GM20431 (cell line): ENCODE results near the gene UBR3.

Experiments
- in situ Hi-C: fragments of 300-500 bp; cut with MseI, MboI; formaldehyde crosslinking; loops from one replicate; pipeline ENCODE4 v1.15.0; 2020; ENCODE audit warnings: low sequenced_read_pairs; ENCODE audit not compliant: unreplicated experiment

UBR3 gene

GRCh38 chr2:170029551-170029950, 202.3 kb downstream of the UBR3 start:
- in situ Hi-C loops = no loop called here

GRCh38 chr2:170030040-170030439, 202.8 kb downstream of the UBR3 start:
- in situ Hi-C loops = no loop called here

- in situ Hi-C loops = no loop called here
These were observed 204.0 kb downstream of the UBR3 start for GRCh38 chr2:170031288-170031687.

GRCh38 chr2:170034596-170034995, 207.3 kb downstream of the UBR3 start:
- in situ Hi-C loops = no loop called here

- in situ Hi-C loops = no loop called here
These were observed 211.5 kb downstream of the UBR3 start for GRCh38 chr2:170038734-170039133.

GRCh38 chr2:170039401-170040172, 212.3 kb downstream of the UBR3 start:
- in situ Hi-C loops = no loop called here

- in situ Hi-C loops = no loop called here
These were observed 217.7 kb downstream of the UBR3 start for GRCh38 chr2:170044751-170045478.

- in situ Hi-C loops = no loop called here
These were observed 220.2 kb downstream of the UBR3 start for GRCh38 chr2:170047331-170048065.

GRCh38 chr2:170052151-170052550, 224.9 kb downstream of the UBR3 start:
- in situ Hi-C loops = no loop called here

GRCh38 chr2:170054997-170055396, 227.7 kb downstream of the UBR3 start:
- in situ Hi-C loops = no loop called here

- in situ Hi-C loops = no loop called here
These were observed 229.6 kb downstream of the UBR3 start for GRCh38 chr2:170056900-170057299.

GRCh38 chr2:170063456-170064235, 236.4 kb downstream of the UBR3 start:
- in situ Hi-C loops = no loop called here

GRCh38 chr2:170070778-170071177, 243.5 kb downstream of the UBR3 start:
- in situ Hi-C loops = no loop called here

- in situ Hi-C loops = no loop called here
These were observed 246.0 kb downstream of the UBR3 start for GRCh38 chr2:170073288-170073687.

- in situ Hi-C loops = no loop called here
These were observed 248.9 kb downstream of the UBR3 start for GRCh38 chr2:170076189-170076588.

GRCh38 chr2:170077830-170078569, 250.7 kb downstream of the UBR3 start:
- in situ Hi-C loops = no loop called here

GRCh38 chr2:170084820-170085491, 257.7 kb downstream of the UBR3 start:
- in situ Hi-C loops = no loop called here

GRCh38 chr2:170086117-170086688, 258.9 kb downstream of the UBR3 start:
- in situ Hi-C loops = no loop called here
